ENCODE results near the gene PTGES. TPM values are rescaled to one million over a fixed set of nuclear protein-coding genes. Genes with fewer than 3 reads are reported as not detected.

The PTGES gene
- total RNA-seq, 3 donors from 2014 or later, result 3.4 to 10.8 (median 5.2) TPM

- DNase-seq, result no peak
- no peaks in the 10 kb centered on the region for H3K9me3 ChIP-seq
- no peak for ATAC-seq
- no peaks in the 10 kb centered on the region for H3K36me3 ChIP-seq (ENCODE audit: low read depth)
- TF ChIP-seq CTCF (IDR thresholded peaks at IDR 0.05), result no peak
- H3K4me1 ChIP-seq (ENCODE audit: low read depth), result no peaks in the 10 kb centered on the region
- H3K4me3 ChIP-seq, result no peak overlapping the region
- intact Hi-C loops (cut with DNase I, micrococcal nuclease), result no loop called here
These were observed 6.6 kb downstream of the PTGES start for GRCh38 chr9:129746092-129746777.

- DNase-seq, result no peak
- Histone ChIP-seq H3K9me3 (no peaks in the 10 kb centered on the region), H3K4me3 (no peak overlapping the region), H3K4me1 (ENCODE audit: low read depth) (no peaks in the 10 kb centered on the region), H3K36me3 (ENCODE audit: low read depth) (no peaks in the 10 kb centered on the region)
- ATAC-seq, result no peak
- no peak for TF ChIP-seq CTCF (IDR thresholded peaks at IDR 0.05)
- intact Hi-C loops (cut with DNase I, micrococcal nuclease), result no loop called here
These were observed 7.6 kb downstream of the PTGES start for GRCh38 chr9:129745200-129745599.

GRCh38 chr9:129740666-129741464, 12.0 kb downstream of the PTGES start:
- DNase-seq, result no peak
- ATAC-seq, result no peak
- intact Hi-C loops (cut with DNase I, micrococcal nuclease), result loop anchor here in 1 of 2 donors (5.0 kb wide), 1 partner anchor 46 kb away; no protein-coding TSS in a partner anchor
- Histone ChIP-seq H3K4me1 (ENCODE audit: low read depth) (peaks cover 3% of the 10 kb centered on the region), H3K9me3 (no peaks in the 10 kb centered on the region), H3K4me3 (no peak overlapping the region), H3K36me3 (ENCODE audit: low read depth) (no peaks in the 10 kb centered on the region)
- no peak for TF ChIP-seq CTCF (IDR thresholded peaks at IDR 0.05)

GRCh38 chr9:129740174-129740573, 12.7 kb downstream of the PTGES start:
- intact Hi-C loops (cut with DNase I, micrococcal nuclease), result loop anchor here in 1 of 2 donors (5.0 kb wide), 1 partner anchor 47 kb away; no protein-coding TSS in a partner anchor
- ATAC-seq (no peak), DNase-seq (no peak)
- Histone ChIP-seq H3K4me1 (ENCODE audit: low read depth) (peaks cover 3% of the 10 kb centered on the region), H3K4me3 (no peak overlapping the region), H3K36me3 (ENCODE audit: low read depth) (no peaks in the 10 kb centered on the region), H3K9me3 (no peaks in the 10 kb centered on the region)
- no peak for TF ChIP-seq CTCF (IDR thresholded peaks at IDR 0.05)

DNA sequence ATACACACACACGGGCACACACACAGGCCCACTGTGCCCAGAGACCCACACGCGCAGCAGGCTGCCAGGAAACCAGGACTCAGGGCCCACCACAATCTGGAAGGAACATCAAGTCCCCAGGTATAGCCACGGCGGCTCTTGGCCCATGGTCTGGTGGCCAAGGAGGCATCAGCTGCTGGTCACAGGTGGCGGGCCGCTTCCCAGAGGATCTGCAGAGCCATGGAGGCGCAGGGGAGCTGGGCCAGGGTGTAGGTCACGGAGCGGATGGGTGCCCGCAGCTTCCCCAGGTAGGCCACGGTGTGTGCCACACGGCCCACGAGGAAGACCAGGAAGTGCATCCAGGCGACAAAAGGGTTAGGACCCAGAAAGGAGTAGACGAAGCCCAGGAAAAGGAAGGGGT, 13.4 kb downstream of the PTGES start:
- intact Hi-C loops (cut with DNase I, micrococcal nuclease), result loop anchor here in 1 of 2 donors (5.0 kb wide), 1 partner anchor 48 kb away; no protein-coding TSS in a partner anchor
- no peak for ATAC-seq
- TF ChIP-seq CTCF (IDR thresholded peaks at IDR 0.05), result no peak

More for the DNA sequence above, 13.4 kb downstream of the PTGES start:
- H3K4me3 ChIP-seq, result no peak overlapping the region
- H3K9me3 ChIP-seq, result no peaks in the 10 kb centered on the region
- DNase-seq, result no peak
- no peaks in the 10 kb centered on the region for H3K36me3 ChIP-seq (ENCODE audit: low read depth)
- peaks cover 3% of the 10 kb centered on the region for H3K4me1 ChIP-seq (ENCODE audit: low read depth)

Measured in mucosa of descending colon (tissue), 3 donors.